MG63 (cell line): Measurements from ENCODE around the gene MAP3K2. TPM values are rescaled to one million over a fixed set of nuclear protein-coding genes. Genes with fewer than 3 reads are reported as not detected.

Experiments used
- DNase-seq: peaks from one replicate; pipeline ENCODE4 v3.0.0-alpha.2; 2020
- H3K27me3 ChIP-seq: fragments of 250-450 bp; sonication (Bioruptor Pico); 2 replicates; pipeline ENCODE4 v1.5.1; 2020; ENCODE audit warnings: mild to moderate bottlenecking, moderate library complexity
- H3K36me3 ChIP-seq: fragments of 250-450 bp; sonication (Bioruptor Pico); 2 replicates; pipeline ENCODE4 v1.5.1; 2020; ENCODE audit warnings: mild to moderate bottlenecking, moderate library complexity
- H3K4me3 ChIP-seq: fragments of 250-450 bp; sonication (Bioruptor Pico); 2 replicates; pipeline ENCODE4 v1.5.1; 2020; ENCODE audit warnings: mild to moderate bottlenecking, moderate library complexity
- H3K9me3 ChIP-seq: fragments of 250-450 bp; sonication (Bioruptor Pico); 2 replicates; pipeline ENCODE4 v1.5.1; 2020; ENCODE audit warnings: mild to moderate bottlenecking, moderate library complexity
- total RNA-seq: library from RNA; depleted of rRNA; stranded (reverse); fragments of >200 nt; shearing (Covaris generic); gene quantifications from 2 replicates; pipeline ENCODE4 v1.2.3, GENCODE V29; 2014; ENCODE audit warnings: low replicate concordance; rRNA removed

MAP3K2 gene
- total RNA-seq: 10.6 and 32.9 TPM in 2 replicates

DNA sequence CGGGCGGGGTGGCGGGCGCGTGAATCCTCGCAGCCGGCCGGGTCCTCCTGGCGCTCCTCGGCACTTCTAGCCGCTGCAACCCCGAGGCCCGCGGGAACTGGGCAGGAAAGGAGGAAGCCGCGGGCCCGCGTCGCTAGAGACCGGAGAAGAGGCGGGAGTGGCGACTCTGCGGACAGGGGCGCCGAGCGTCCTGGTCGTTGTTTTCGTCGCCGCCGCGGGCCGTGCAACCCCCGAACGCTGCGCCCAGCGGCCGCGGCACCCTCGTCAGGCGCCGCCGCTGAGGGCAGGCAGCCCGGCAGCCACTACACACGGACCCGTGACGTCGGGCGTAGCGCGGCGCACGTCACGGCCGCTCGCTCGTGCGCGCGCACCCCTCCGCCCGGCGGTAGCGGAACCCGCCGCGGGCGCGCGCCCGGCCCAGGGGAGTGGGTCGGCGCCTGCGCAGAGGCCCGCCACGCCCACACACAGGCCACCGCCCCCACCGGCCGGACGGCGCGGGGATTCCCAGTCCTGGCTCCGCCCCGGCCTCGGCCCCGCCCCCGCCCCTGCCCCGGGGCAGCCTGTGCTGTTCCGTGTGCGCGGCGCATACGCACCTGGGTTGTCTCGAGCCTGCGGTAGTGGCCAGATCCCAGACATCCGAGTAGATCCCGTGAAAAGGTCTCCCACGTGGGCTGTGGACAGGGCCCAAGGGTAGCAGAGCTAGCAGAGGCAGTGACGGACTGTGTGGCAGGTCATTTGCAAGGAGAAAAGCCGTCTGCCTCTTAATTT is at the start of gene MAP3K2:
Gene MAP3K2 (minus strand): TSS at position 321 of the 768 bp plus-strand sequence. CDS start 44,846 bp downstream, outside the sequence.
- H3K4me3 ChIP-seq: peak within 1 kb of the TSS; percentile 98
- H3K9me3 ChIP-seq: no peaks in the 10 kb centered on the region
- no peaks in the 10 kb centered on the region for H3K27me3 ChIP-seq
- DNase-seq: peak; percentile 90
- H3K36me3 ChIP-seq: peaks cover 2% of the 10 kb centered on the region; the same call in 1 of the 2 replicates

DNA sequence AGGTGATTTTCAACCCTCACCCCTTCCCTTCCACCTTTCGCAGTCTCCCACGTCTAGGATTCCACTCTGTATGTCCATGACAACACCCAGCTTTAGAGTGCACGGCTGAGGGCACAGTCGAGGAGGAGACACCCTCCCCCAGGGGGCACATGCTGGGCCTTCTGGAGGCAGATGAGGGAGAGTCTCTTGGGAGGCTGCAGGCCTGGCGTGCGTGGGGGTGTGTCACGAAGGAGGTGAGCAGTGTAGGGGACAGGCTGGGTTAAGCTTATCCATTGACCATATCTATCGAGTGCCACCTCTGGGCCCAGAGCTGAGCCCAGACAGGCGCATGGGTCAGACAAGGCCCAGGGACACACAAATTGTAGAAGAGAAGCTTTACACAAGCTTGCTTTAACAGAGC is 49.3 kb upstream of the MAP3K2 start:
- Histone ChIP-seq H3K4me3 (no peak overlapping the region), H3K36me3 (peaks cover 2% of the 10 kb centered on the region; the same call in 1 of the 2 replicates), H3K27me3 (no peaks in the 10 kb centered on the region), H3K9me3 (peaks cover 6% of the 10 kb centered on the region)
- DNase-seq: no peak

DNA sequence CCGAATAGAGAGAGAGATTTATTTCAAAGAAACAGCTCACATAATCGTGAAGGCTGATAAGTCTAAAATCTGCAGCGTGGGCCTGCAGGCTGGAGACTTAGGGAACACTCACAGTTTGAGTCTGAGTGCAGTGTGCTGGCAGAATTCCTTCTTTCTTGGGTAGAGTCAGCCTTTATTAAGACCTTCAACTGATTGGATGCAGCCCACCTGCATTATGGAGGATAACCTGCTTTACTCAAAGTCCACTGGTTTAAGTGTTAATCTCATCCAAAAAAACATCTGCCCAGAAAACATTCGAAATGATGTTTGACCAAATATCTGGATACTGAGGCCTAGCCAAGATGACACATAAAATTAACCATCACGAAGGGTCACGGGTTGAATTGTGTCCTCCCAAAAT is 46.7 kb upstream of the MAP3K2 start:
- Histone ChIP-seq H3K4me3 (no peak overlapping the region), H3K27me3 (no peaks in the 10 kb centered on the region), H3K36me3 (no peaks in the 10 kb centered on the region), H3K9me3 (no peaks in the 10 kb centered on the region)
- no peak for DNase-seq

DNA sequence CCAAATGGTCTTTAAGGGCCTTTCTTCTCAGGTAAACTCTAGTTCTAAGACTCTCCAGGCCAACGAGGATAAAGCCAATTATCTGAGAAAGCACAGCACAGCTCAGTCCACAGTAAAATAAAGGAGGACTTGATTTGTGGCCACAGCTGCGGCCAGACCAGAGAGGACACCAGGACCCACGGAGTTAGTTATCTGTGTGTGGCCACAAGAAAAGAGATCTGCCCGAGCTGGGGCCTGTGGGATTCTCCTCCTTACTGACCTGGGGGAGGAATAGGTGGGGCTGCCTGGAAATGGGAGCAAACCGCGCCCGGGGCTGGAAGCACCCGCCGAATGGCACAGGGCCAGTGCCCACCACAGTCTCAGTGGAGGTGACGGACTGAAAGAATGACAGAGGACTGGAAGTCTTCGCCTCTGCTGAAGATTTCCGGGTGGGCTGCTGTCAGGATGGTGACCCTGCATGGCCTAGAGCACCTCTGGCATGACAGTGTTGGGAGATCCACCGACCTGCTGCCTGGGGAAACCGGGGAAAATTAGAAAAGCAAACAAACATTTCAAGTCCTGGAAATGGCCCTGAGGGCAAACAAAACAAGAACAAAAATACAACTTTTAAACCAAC is 43.7 kb upstream of the MAP3K2 start:
- no peak for DNase-seq
- Histone ChIP-seq H3K27me3 (no peaks in the 10 kb centered on the region), H3K4me3 (no peak overlapping the region), H3K36me3 (no peaks in the 10 kb centered on the region), H3K9me3 (no peaks in the 10 kb centered on the region)

- Histone ChIP-seq H3K4me3 (no peak overlapping the region), H3K9me3 (no peaks in the 10 kb centered on the region), H3K36me3 (no peaks in the 10 kb centered on the region), H3K27me3 (no peaks in the 10 kb centered on the region)
- DNase-seq: no peak
Observed at GRCh38 chr2:127429844-127430425, 42.2 kb upstream of the MAP3K2 start.

GRCh38 chr2:127429291-127429690 is 41.5 kb upstream of the MAP3K2 start:
- Histone ChIP-seq H3K9me3 (no peaks in the 10 kb centered on the region), H3K4me3 (no peak overlapping the region), H3K36me3 (no peaks in the 10 kb centered on the region), H3K27me3 (no peaks in the 10 kb centered on the region)
- DNase-seq: no peak

DNA sequence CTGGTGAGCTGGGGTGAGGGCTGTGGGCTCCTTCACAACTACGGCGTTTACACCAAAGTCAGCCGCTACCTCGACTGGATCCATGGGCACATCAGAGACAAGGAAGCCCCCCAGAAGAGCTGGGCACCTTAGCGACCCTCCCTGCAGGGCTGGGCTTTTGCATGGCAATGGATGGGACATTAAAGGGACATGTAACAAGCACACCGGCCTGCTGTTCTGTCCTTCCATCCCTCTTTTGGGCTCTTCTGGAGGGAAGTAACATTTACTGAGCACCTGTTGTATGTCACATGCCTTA is 41.0 kb upstream of the MAP3K2 start:
- DNase-seq: no peak
- Histone ChIP-seq H3K27me3 (no peaks in the 10 kb centered on the region; the same call in 1 of the 2 replicates), H3K36me3 (no peaks in the 10 kb centered on the region), H3K9me3 (no peaks in the 10 kb centered on the region), H3K4me3 (no peak overlapping the region)

DNA sequence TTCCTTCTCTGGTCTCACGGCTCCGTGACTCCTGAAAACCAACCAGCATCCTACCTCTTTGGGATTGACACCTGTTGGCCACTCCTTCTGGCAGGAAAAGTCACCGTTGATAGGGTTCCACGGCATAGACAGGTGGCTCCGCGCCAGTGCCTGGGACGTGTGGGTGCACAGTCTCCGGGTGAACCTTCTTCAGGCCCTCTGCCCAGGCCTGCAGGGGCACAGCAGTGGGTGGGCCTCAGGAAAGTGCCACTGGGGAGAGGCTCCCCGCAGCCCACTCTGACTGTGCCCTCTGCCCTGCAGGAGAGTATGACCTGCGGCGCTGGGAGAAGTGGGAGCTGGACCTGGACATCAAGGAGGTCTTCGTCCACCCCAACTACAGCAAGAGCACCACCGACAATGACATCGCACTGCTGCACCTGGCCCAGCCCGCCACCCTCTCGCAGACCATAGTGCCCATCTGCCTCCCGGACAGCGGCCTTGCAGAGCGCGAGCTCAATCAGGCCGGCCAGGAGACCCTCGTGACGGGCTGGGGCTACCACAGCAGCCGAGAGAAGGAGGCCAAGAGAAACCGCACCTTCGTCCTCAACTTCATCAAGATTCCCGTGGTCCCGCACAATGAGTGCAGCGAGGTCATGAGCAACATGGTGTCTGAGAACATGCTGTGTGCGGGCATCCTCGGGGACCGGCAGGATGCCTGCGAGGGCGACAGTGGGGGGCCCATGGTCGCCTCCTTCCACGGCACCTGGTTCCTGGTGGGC is 40.5 kb upstream of the MAP3K2 start:
- Histone ChIP-seq H3K9me3 (no peaks in the 10 kb centered on the region), H3K27me3 (peaks cover 4% of the 10 kb centered on the region), H3K36me3 (no peaks in the 10 kb centered on the region), H3K4me3 (no peak overlapping the region)
- DNase-seq: no peak

DNA sequence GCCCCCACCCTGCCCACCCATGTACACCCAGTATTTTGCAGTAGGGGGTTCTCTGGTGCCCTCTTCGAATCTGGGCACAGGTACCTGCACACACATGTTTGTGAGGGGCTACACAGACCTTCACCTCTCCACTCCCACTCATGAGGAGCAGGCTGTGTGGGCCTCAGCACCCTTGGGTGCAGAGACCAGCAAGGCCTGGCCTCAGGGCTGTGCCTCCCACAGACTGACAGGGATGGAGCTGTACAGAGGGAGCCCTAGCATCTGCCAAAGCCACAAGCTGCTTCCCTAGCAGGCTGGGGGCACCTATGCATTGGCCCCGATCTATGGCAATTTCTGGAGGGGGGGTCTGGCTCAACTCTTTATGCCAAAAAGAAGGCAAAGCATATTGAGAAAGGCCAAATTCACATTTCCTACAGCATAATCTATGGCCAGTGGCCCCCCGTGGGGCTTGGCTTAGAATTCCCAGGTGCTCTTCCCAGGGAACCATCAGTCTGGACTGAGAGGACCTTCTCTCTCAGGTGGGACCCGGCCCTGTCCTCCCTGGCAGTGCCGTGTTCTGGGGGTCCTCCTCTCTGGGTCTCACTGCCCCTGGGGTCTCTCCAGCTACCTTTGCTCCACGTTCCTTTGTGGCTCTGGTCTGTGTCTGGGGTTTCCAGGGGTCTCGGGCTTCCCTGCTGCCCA is 39.7 kb upstream of the MAP3K2 start:
- Histone ChIP-seq H3K4me3 (no peak overlapping the region), H3K27me3 (peaks cover 7% of the 10 kb centered on the region), H3K9me3 (no peaks in the 10 kb centered on the region), H3K36me3 (no peaks in the 10 kb centered on the region)
- no peak for DNase-seq

GRCh38 chr2:127426501-127427354 is 39.0 kb upstream of the MAP3K2 start:
- H3K9me3 ChIP-seq: no peaks in the 10 kb centered on the region
- H3K27me3 ChIP-seq: peaks cover 7% of the 10 kb centered on the region
- H3K4me3 ChIP-seq: no peak overlapping the region
- DNase-seq: no peak
- H3K36me3 ChIP-seq: no peaks in the 10 kb centered on the region

DNA sequence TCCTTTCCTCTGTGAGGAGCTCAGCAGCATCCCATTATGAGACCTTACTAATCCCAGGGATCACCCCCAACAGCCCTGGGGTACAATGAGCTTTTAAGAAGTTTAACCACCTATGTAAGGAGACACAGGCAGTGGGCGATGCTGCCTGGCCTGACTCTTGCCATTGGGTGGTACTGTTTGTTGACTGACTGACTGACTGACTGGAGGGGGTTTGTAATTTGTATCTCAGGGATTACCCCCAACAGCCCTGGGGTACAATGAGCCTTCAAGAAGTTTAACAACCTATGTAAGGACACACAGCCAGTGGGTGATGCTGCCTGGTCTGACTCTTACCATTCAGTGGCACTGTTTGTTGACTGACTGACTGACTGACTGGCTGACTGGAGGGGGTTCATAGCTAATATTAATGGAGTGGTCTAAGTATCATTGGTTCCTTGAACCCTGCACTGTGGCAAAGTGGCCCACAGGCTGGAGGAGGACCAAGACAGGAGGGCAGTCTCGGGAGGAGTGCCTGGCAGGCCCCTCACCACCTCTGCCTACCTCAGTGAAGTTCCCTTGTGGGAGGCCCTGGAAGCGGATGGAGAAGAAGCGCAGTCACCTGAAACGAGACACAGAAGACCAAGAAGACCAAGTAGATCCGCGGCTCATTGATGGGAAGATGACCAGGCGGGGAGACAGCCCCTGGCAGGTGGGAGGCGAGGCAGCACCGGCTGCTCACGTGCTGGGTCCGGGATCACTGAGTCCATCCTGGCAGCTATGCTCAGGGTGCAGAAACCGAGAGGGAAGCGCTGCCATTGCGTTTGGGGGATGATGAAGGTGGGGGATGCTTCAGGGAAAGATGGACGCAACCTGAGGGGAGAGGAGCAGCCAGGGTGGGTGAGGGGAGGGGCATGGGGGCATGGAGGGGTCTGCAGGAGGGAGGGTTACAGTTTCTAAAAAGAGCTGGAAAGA is 38.0 kb upstream of the MAP3K2 start:
- no peak for DNase-seq
- Histone ChIP-seq H3K4me3 (no peak overlapping the region), H3K27me3 (peaks cover 7% of the 10 kb centered on the region), H3K9me3 (no peaks in the 10 kb centered on the region), H3K36me3 (no peaks in the 10 kb centered on the region)

DNA sequence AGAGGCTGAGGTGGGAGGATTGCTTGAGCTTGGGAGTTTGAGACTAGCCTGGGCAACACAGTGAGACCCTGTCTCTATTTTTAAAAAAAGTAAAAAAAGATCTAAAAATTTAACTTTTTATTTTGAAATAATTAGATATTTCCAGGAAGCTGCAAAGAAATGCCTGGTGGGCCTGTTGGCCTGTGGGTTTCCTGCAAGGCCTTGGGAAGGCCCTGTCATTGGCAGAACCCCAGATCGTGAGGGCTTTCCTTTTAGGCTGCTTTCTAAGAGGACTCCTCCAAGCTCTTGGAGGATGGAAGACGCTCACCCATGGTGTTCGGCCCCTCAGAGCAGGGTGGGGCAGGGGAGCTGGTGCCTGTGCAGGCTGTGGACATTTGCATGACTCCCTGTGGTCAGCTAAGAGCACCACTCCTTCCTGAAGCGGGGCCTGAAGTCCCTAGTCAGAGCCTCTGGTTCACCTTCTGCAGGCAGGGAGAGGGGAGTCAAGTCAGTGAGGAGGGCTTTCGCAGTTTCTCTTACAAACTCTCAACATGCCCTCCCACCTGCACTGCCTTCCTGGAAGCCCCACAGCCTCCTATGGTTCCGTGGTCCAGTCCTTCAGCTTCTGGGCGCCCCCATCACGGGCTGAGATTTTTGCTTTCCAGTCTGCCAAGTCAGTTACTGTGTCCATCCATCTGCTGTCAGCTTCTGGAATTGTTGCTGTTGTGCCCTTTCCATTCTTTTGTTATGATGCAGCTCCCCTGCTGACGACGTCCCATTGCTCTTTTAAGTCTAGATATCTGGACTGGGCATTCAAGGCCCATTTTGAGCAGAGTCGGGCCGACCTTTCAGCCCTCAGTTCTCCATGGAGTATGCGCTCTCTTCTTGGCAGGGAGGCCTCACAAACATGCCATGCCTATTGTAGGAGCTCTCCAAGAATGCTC is 37.1 kb upstream of the MAP3K2 start:
- Histone ChIP-seq H3K4me3 (no peak overlapping the region), H3K9me3 (no peaks in the 10 kb centered on the region)
- DNase-seq: no peak

GRCh38 chr2:127423880-127424279 is 36.1 kb upstream of the MAP3K2 start:
- H3K4me3 ChIP-seq: peak overlapping the region; percentile 16
- H3K9me3 ChIP-seq: no peaks in the 10 kb centered on the region
- no peak for DNase-seq
- H3K36me3 ChIP-seq: no peaks in the 10 kb centered on the region
- peaks cover 7% of the 10 kb centered on the region for H3K27me3 ChIP-seq

More for the DNA sequence above, 37.1 kb upstream of the MAP3K2 start:
- Histone ChIP-seq H3K27me3 (peaks cover 7% of the 10 kb centered on the region), H3K36me3 (no peaks in the 10 kb centered on the region)

DNA sequence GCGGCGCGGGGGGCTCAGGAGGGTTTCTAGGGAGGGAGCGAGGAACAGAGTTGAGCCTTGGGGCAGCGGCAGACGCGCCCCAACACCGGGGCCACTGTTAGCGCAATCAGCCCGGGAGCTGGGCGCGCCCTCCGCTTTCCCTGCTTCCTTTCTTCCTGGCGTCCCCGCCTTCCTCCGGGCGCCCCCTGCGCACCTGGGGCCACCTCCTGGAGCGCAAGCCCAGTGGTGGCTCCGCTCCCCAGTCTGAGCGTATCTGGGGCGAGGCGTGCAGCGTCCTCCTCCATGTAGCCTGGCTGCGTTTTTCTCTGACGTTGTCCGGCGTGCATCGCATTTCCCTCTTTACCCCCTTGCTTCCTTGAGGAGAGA is 35.7 kb upstream of the MAP3K2 start:
- DNase-seq: no peak
- H3K9me3 ChIP-seq: no peaks in the 10 kb centered on the region
- no peaks in the 10 kb centered on the region for H3K36me3 ChIP-seq
- peaks cover 7% of the 10 kb centered on the region for H3K27me3 ChIP-seq
- peak overlapping the region; percentile 16 for H3K4me3 ChIP-seq
